ENCODE results near the gene ZNF428. TPM values are rescaled to one million over a fixed set of nuclear protein-coding genes. Genes with fewer than 3 reads are reported as not detected.
"Not testable (repeated sequence)": the region's sequence is repeated elsewhere in the genome, so short reads cannot be mapped to it uniquely, and the experiment has no call there.

The ZNF428 gene
- total RNA-seq, 1 donor, result 25.0 TPM

DNA sequence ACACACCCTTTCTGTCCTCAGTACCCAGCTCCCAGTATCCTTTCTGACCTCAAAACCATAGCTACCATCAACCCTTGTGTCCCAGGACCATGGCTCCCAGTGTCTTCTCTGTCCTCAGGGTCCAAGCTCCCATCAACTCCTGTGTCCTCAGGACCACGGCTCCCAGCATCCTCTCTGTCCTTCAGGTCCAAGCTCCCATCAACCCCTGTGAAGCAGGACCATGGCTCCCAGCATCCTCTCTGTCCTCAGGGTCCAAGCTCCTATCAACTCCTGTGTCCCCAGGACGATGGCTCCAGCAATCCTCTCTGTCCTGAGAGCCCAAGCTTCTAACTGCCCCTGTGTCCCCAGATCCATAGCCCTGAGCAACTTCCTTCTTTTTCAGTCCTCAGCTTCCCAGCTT is 21.9 kb upstream of the ZNF428 start:
- H3K4me3 ChIP-seq (ENCODE audit: low read depth, low read length), result no peak overlapping the region
- no peak for DNase-seq (ENCODE audit: low read depth)
- TF ChIP-seq, protein P1, sequence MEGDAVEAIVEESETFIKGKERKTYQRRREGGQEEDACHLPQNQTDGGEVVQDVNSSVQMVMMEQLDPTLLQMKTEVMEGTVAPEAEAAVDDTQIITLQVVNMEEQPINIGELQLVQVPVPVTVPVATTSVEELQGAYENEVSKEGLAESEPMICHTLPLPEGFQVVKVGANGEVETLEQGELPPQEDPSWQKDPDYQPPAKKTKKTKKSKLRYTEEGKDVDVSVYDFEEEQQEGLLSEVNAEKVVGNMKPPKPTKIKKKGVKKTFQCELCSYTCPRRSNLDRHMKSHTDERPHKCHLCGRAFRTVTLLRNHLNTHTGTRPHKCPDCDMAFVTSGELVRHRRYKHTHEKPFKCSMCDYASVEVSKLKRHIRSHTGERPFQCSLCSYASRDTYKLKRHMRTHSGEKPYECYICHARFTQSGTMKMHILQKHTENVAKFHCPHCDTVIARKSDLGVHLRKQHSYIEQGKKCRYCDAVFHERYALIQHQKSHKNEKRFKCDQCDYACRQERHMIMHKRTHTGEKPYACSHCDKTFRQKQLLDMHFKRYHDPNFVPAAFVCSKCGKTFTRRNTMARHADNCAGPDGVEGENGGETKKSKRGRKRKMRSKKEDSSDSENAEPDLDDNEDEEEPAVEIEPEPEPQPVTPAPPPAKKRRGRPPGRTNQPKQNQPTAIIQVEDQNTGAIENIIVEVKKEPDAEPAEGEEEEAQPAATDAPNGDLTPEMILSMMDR (IDR thresholded peaks at IDR 0.05; ENCODE audit: insufficient read depth, low read depth, low read length), result no peak

DNA sequence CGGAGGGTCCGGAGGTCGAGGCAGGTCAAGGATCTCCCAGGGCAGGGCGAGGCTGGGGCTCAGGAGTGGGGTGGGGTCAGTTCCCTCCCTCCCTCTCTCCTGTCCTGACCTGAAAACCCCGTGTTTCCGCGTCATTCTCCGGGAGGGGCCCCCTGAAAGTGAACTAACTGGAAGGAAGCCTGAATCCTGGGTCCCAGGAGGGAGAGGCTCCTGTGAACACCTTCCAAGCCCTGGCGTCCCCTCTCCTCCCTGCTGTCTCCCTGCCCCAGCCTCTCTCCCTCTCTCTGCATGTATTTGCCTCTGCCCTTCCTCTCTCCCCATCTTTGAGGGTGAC is 21.0 kb upstream of the ZNF428 start:
- peak overlapping the region; percentile 62 for H3K4me3 ChIP-seq (ENCODE audit: low read depth, low read length)
- no peak for DNase-seq (ENCODE audit: low read depth)
- TF ChIP-seq, protein P1 (IDR thresholded peaks at IDR 0.05; ENCODE audit: insufficient read depth, low read depth, low read length), result no peak

DNA sequence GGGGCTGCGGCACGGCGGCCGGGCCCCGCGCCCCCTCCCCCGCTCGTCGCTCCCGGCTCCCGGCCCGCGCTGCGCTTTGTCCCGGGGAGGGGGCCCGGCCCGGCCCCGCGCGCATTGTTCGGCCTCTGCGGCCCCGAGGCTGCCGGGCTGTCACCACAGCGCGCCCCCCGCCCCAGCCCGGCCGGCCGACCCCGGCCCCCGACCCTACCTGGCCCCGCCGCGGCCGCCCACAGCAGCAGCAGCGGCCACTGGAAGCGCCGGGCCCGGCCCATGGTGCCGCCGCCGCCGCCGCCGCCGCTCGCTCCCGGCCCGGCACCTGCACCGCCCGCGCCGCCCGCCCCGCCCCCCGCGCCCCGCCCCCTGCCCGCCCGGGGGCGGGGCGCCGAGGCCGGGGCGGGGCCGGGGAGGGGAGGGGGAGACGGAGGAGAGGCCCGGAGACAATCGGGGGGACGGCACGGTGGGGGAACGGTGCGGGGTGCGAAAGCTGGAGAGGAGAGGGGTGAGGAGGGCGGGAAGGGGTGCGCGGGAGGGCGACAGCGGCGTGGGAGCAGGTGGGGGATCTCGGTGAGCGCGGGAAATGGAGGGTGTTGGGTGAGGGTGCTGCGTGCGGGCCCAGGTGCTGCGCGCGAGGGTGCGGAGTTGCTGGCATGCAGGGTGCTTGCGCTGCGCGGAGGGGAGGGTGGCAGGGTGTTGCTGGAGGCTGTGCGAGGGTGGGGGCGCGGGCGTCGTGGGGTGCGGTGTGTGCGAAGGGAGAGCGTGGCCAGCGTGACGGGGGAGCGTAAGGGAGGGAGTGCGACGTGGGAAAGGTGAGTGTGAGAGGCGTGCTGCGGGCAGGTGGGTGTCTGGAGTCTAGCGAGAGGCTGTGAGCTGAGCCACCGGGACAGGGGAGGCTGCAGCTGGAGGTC is 20.3 kb upstream of the ZNF428 start, which contains the start of gene CADM4:
Gene CADM4 (minus strand): TSS at position 332 of the 905 bp plus-strand sequence. CDS start 60 bp downstream, at position 272.
- TF ChIP-seq, protein P1 (IDR thresholded peaks at IDR 0.05; ENCODE audit: insufficient read depth, low read depth, low read length), result no peak
- peak within 1 kb of the TSS; percentile 62 for H3K4me3 ChIP-seq (ENCODE audit: low read depth, low read length)
- no peak for DNase-seq (ENCODE audit: low read depth)

DNA sequence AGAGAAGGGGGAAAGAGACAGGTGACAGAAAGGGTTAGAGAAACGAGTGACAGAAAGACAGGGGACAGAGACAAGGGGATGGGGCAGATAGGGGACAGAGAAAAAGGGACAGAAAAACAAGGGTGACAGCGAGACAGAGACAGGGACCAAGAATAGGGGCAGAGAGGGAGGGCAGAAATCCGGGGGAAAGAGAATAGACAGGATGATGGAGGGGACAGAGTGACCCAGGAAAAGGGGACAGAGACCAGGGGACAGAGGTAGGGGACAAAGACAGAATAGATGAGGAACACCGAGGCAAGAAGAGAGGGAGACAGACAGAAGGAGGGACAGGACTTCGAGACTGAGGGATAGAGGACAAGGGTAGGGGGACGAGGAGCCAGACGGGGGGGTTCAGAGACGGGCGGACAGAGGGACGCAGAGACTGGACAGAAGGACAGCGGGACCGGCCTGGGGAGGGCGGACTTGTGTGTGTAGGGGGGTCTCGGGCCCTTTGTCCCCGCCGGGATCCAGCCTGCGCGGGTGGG is 19.6 kb upstream of the ZNF428 start:
- no peak for DNase-seq (ENCODE audit: low read depth)
- TF ChIP-seq, protein P1 (IDR thresholded peaks at IDR 0.05; ENCODE audit: insufficient read depth, low read depth, low read length), result no peak
- peak overlapping the region; percentile 35 for H3K4me3 ChIP-seq (ENCODE audit: low read depth, low read length)

DNA sequence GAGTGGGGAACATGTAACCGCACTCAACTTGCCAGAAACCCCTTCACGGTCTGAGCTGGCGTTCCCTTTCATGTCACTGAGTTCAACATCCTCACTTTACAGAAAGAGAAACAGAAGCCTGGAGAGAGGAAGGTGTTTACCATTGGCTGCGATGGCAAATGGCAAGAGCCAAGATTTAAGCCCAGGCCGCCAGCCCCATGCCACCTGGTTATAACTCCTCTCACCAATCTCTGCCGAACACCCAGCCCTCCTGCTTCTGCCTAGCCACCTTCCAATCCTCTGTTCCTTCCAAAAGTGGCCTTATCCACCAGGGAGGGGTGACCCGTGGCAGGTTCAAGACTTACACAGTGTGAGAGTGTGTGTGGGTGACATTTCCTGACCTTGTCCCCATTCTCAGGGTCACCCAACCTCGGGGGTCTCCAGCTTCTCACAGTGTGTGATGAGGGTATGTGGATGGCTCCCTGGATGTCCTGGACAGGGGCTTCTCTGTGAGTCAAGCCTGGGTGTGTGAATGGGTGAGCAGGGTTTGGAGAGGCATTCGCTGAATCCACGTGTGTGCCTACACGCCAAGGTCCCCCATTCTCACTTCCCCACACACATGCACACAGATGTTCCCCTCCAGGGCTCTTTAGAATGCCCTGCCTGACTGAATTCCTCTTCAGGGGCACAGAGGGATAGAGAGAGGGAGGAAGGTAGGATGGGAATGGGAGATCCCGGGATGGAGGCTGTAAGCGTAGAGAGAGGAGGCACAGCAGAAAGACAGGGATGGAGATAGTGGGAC is 19.0 kb upstream of the ZNF428 start:
- no peak overlapping the region for H3K4me3 ChIP-seq (ENCODE audit: low read depth, low read length)
- DNase-seq (ENCODE audit: low read depth), result no peak
- TF ChIP-seq, protein P1 (IDR thresholded peaks at IDR 0.05; ENCODE audit: insufficient read depth, low read depth, low read length), result no peak

DNA sequence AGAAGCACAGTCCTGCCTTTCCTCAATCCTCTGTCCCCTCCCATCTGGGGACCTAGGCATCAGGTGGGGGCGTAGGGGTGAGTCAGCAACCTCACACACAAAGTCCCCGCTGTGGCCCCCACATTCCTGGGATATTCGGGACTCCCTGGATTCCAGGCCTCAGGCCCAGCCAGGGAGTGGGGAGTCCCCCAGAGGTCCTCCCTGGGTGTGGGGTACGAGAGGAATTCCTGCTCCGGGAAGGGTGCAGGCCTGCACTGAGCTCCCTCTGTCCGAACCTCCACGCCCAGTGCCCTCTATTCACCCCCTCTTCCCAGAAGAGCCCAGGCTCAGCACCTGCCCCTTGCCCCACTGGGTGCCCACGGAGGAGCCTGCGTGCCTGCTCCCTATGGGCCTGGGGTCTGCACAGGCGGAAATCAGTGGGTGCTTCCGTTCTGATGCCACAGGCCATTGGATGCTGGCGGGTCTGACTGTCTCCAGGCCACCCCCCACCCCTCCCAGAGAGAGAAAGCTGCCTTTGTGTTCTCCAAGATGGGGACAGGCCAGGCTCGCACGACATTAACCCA is 16.8 kb upstream of the ZNF428 start:
- DNase-seq (ENCODE audit: low read depth), result no peak
- TF ChIP-seq, protein P1 (IDR thresholded peaks at IDR 0.05; ENCODE audit: insufficient read depth, low read depth, low read length), result no peak
- H3K4me3 ChIP-seq (ENCODE audit: low read depth, low read length), result no peak overlapping the region

DNA sequence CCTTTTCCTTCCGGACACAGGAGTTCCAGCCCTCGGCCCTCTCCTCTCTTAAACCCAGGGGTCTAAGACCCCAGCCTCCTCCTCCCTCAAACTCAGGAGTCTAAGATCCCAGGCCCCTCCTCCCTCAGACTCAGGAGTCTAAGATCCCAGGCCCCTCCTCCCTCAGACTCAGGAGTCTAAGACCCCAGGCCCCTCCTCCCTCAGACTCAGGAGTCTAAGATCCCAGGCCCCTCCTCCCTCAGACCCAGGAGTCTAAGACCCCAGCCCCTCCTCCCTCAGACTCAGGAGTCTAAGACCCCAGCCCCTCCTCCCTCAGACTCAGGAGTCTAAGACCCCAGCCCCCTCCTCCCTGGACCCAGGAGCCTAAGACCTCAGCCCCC is 16.1 kb upstream of the ZNF428 start:
- DNase-seq (ENCODE audit: low read depth); H3K4me3 ChIP-seq (ENCODE audit: low read depth, low read length): not testable (repeated sequence)

All from fibroblast of villous mesenchyme (primary cell).